Activated T-cell treated with anti-CD3 and anti-CD28 coated beads for 4 hours (primary cell): Measurements from ENCODE around the gene ZFAND2A.
"Not testable (repeated sequence)": the region's sequence is repeated elsewhere in the genome, so short reads cannot be mapped to it uniquely, and the experiment has no call there.

Source experiments
- DNase-seq: peaks from one replicate; pipeline ENCODE4 v3.0.0-alpha.2; 2020

ZFAND2A gene

GRCh38 chr7:1121886-1122831 lies 37.8 kb downstream of the ZFAND2A start:
- no peak for DNase-seq

DNA sequence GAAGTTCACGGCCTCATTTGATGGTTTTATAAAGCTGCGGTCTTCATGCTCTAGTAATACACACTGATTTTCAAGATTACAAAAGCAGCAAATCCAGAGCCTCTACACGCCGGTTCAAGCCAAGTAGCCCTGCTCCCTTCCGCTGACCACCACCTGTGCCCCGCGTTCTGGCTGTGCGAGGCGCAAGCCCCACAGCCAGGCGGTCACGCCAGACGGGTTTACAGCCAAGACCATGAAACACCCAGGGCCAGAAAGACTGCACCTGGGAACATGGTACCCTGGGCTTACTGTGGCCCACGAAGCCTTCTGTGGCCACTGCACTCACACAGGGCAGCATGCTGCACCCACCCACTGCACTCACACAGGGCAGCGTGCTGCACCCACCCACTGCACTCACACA lies 38.5 kb downstream of the ZFAND2A start:
- no peak for DNase-seq

DNA sequence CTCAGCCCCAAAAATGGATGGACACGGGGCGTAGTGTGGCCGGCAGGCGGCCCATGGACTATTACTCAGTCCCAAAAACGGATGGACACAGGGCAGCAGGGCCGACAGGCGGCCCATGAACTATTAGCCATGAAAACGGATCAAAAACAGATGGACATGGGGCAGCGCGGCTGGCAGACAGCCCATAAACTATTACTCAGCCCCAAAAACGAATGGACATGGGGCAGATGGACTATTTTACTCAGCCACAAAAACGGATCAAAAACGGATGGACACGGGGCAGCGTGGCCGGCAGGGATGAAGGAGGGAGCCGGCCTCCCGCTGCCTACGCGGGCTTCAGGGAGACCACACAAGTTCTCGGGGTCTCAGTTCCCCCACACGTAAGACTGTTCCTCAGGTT lies 39.2 kb downstream of the ZFAND2A start:
- no peak for DNase-seq

GRCh38 chr7:1119201-1119600 lies 40.8 kb downstream of the ZFAND2A start:
- DNase-seq = no peak

- no peak for DNase-seq
Measured at GRCh38 chr7:1117321-1117928, 42.6 kb downstream of the ZFAND2A start.

- not testable (repeated sequence) for DNase-seq
Measured at GRCh38 chr7:1116383-1117008, 43.5 kb downstream of the ZFAND2A start.

GRCh38 chr7:1115171-1116045 lies 44.6 kb downstream of the ZFAND2A start:
- DNase-seq = peak; percentile 20

GRCh38 chr7:1114505-1114904 lies 45.5 kb downstream of the ZFAND2A start:
- no peak for DNase-seq

GRCh38 chr7:1114088-1114487 lies 45.9 kb downstream of the ZFAND2A start:
- DNase-seq = no peak

GRCh38 chr7:1113548-1113885 lies 46.5 kb downstream of the ZFAND2A start:
- no peak for DNase-seq

- DNase-seq = no peak
Measured at GRCh38 chr7:1112625-1113547, 47.1 kb downstream of the ZFAND2A start.

DNA sequence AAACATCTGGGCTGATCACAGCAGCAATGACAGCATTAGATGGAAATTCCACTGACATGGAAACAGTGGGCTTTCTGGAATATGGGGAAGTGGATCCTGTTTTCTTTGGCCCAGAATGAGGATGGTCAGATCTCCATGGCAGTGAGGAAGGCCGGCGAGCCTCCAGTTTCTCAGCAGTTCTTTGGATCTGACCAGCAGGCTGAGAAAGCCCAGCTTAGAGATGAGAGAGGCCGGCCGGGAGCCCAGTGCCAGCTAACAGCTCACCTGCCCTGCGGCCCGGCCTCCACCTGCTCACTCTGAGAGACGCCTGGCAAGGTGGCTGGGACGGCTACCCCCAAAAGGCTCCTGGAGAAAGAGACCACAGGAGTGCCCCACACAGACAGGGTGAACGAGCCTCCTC lies 47.9 kb downstream of the ZFAND2A start:
- no peak for DNase-seq

GRCh38 chr7:1111156-1111555 lies 48.8 kb downstream of the ZFAND2A start:
- no peak for DNase-seq

DNA sequence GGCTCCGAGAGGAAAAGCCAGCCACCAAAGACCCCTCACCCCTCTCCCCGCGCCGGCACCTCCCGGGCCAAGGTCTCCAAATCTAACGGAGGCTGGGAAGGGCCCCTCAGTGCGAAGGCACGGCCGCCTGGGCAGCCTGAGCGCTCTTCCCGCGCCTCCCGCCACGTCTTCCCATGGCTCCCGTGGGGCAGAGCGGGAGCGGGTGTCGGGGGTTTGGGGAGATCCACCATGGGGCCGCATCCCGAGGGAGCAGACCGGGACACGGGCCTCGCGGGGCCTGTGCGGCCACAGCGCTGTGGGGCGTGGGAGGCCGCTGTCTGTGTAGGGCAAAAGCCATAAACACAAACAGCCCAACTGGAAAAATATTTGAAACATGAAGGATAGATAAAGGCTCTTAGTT lies 49.6 kb downstream of the ZFAND2A start:
- no peak for DNase-seq

DNA sequence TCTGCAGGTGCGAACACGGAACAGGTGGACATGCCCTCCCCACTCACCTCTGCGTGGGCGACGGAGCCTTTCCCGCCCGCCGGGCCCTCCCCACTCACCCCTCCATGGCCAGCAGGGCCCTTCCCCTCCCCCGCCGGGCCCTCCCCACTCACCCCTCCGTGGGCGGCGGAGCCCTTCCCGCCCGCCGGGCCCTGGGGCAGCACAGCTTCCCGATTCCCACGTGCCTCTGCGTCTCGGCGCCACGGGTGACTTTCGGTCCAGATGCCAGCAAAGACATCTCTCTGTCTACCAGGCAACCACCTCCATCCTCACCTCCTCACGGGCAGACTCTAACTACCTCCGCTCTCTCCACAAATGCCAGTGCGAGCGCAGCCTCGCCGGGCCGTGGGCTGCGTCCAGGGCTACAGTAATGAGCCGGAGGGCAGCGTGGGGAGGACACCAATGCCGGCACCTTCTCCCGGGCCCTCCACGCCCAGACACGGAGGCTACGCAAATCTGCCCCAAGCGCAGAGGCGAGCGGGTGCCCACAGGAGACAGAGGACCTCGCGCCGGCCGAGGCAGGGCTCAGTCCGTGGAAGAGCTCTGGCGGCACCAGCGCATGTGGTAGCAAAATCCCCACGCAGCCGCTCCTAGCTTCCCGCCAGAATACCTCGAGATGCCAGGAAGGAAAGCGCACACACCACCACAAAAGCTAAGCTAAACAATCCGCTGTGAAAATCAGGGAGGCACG lies 50.2 kb downstream of the ZFAND2A start:
- DNase-seq = no peak

DNA sequence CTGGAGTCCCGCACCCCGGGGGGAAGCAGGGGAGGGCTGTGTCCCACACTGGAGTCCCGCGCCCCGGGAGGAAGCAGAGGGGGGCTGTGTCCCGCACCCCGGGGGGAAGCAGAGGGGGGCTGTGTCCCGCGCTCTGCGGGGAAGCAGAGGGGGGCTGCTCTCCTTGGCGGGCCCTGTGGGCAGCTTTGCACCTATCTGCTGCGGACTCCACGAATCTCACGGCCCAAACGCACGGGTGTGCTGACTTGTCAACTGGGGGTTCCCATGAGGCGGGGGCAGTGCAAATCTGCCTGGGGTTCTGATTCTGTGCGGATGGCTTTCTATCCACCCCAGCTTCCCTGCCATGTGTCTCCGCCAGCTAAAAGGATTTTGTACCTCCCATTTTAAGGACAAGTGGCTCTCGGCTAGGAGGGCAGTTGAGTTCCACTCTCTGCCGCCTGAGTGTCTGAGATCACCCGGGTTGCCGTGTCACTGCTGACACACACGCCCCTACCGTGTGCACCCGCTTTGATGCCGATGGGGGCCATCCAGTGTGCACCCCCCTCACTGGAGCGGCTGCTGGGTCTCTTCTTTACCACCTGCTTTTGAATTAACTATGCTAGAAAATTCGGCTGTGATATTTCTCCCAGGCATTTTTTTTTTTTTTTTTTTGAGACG lies 51.6 kb downstream of the ZFAND2A start:
- DNase-seq = no peak

GRCh38 chr7:1106793-1107421 lies 53.1 kb downstream of the ZFAND2A start:
- DNase-seq = no peak

DNA sequence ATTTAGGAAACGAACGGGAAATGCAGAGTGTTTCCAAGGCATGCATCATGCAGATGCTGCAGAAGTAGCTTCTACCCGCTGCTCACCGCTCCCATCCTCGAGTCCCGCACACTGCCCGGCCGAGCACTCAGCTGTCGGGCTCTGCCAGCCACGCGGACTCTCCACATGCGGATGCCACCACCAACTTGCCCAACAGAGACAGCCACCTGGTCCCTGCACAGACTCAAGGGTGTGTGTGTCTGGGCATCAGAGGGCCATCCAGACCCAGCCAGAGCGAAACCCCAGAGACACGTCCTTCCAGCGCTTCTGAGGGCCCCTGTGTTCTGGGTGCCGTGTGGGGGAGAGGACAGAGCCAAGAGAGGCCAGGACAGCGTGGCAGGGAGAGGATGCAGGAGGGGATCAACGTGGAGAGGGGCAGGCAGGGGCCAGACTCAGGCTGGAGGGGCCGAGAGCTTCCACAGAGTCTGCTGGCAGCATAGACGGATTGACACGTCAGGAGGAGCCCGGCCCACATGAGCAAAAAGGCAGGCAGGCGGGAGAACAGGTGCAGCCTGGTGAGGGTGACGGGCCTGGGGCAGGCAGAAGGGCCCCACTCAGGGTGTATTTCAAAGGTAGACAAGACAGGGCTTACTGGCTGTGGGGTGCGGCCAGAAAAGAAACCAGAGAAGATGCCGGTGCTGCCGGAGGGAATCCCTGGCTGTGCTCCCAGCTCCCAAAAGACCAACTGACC lies 53.8 kb downstream of the ZFAND2A start:
- DNase-seq = no peak

DNA sequence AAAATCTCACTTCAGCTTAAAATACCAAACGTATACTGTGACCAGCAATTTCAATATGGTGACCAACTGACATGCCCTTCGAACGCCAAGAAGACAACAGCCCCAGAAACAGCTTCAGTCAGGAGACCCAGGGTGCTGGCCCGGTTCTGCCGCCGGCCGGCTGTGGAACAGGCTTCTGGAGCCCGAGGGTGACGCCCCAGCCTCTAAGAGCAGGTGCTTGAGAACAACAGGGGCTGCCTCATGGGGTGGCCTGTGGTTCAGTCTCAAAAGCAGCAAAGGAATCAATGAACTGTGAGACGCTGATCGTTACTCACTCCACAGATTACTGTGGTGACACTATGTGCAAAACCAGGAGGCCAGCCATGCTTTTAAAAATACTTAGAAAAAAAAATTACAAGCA lies 54.8 kb downstream of the ZFAND2A start:
- DNase-seq = no peak
